ENCODE measurements around the gene SERTAD1. TPM values are rescaled to one million over a fixed set of nuclear protein-coding genes. Genes with fewer than 3 reads are reported as not detected.

Gene SERTAD1
- total RNA-seq, 1 donor from 2014 or later, result 22.9 TPM

DNA sequence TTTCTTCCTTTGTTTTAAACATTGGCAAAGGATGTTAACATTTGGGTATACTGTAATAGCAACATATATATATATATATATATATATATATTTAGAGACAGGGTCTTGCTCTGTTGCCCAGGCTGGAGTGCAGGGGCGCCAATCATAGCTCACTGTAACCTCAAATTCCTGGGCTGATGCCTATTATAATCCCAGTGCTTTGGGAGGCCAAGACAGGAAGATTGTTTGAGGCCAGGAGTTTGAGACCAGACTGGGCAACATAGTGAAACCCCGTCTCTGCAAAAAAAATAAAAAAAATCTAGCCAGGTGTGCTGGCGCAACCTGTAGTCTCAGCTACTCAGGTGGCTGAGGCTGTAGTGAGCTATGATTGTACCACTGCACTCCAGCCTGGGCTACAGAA, 34.4 kb upstream of the SERTAD1 start:
- H3K27ac ChIP-seq (ENCODE audit: low read depth, low read length), result no peak overlapping the region
- no peaks in the 10 kb centered on the region for H3K79me2 ChIP-seq (ENCODE audit: insufficient read depth, low read length)
- FAIRE-seq (no peak), DNase-seq (ENCODE audit: low read depth) (no peak)
- H3K4me2 ChIP-seq (ENCODE audit: low read length), result no peak overlapping the region
- H4K20me1 ChIP-seq (ENCODE audit: insufficient read depth, low read length), result no peaks in the 10 kb centered on the region
- Mint-ChIP-seq H3K4me3 (ENCODE audit: unreplicated experiment) (no peak overlapping the region), H3K36me3 (ENCODE audit: low read depth, unreplicated experiment) (no peaks in the 10 kb centered on the region), H3K27me3 (ENCODE audit: low read depth, unreplicated experiment) (no peaks in the 10 kb centered on the region), H3K4me1 (ENCODE audit: low read depth, unreplicated experiment) (peaks cover 7% of the 10 kb centered on the region), H3K9me3 (ENCODE audit: unreplicated experiment) (no peaks in the 10 kb centered on the region), H3K27ac (ENCODE audit: unreplicated experiment) (no peak overlapping the region)
- peaks cover 13% of the 10 kb centered on the region for H3K4me1 ChIP-seq (ENCODE audit: insufficient read depth, low read length)
- no peaks in the 10 kb centered on the region for H3K36me3 ChIP-seq (ENCODE audit: insufficient read depth, low read length)
- no peak overlapping the region for H2AFZ ChIP-seq (ENCODE audit: low read depth, low read length)
- H3K4me3 ChIP-seq (ENCODE audit: insufficient read depth, low read depth, low read length), result no peak overlapping the region
- H3K9me3 ChIP-seq (ENCODE audit: insufficient read depth, low read depth, low read length), result no peaks in the 10 kb centered on the region
- no peaks in the 10 kb centered on the region for H3K27me3 ChIP-seq (ENCODE audit: insufficient read depth, low read length)
- no peak overlapping the region for H3K9ac ChIP-seq (ENCODE audit: low read length)
- no peak for TF ChIP-seq EZH2 (IDR thresholded peaks at IDR 0.05; ENCODE audit: insufficient read depth, low read length)
- TF ChIP-seq, protein P1, sequence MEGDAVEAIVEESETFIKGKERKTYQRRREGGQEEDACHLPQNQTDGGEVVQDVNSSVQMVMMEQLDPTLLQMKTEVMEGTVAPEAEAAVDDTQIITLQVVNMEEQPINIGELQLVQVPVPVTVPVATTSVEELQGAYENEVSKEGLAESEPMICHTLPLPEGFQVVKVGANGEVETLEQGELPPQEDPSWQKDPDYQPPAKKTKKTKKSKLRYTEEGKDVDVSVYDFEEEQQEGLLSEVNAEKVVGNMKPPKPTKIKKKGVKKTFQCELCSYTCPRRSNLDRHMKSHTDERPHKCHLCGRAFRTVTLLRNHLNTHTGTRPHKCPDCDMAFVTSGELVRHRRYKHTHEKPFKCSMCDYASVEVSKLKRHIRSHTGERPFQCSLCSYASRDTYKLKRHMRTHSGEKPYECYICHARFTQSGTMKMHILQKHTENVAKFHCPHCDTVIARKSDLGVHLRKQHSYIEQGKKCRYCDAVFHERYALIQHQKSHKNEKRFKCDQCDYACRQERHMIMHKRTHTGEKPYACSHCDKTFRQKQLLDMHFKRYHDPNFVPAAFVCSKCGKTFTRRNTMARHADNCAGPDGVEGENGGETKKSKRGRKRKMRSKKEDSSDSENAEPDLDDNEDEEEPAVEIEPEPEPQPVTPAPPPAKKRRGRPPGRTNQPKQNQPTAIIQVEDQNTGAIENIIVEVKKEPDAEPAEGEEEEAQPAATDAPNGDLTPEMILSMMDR (IDR thresholded peaks at IDR 0.05; ENCODE audit: insufficient read depth, low read depth, low read length), result no peak

GRCh38 chr19:40458597-40458974, 32.8 kb upstream of the SERTAD1 start:
- no peaks in the 10 kb centered on the region for H3K79me2 ChIP-seq (ENCODE audit: insufficient read depth, low read length)
- H4K20me1 ChIP-seq (ENCODE audit: insufficient read depth, low read length), result no peaks in the 10 kb centered on the region
- no peak overlapping the region for H3K27ac ChIP-seq (ENCODE audit: low read depth, low read length)
- FAIRE-seq (no peak), DNase-seq (ENCODE audit: low read depth) (no peak)
- Mint-ChIP-seq H3K36me3 (ENCODE audit: low read depth, unreplicated experiment) (no peaks in the 10 kb centered on the region), H3K27ac (ENCODE audit: unreplicated experiment) (no peak overlapping the region), H3K9me3 (ENCODE audit: unreplicated experiment) (no peaks in the 10 kb centered on the region), H3K4me1 (ENCODE audit: low read depth, unreplicated experiment) (no peaks in the 10 kb centered on the region), H3K27me3 (ENCODE audit: low read depth, unreplicated experiment) (no peaks in the 10 kb centered on the region), H3K4me3 (ENCODE audit: unreplicated experiment) (no peak overlapping the region)
- no peak overlapping the region for H3K4me3 ChIP-seq (ENCODE audit: insufficient read depth, low read depth, low read length)
- H2AFZ ChIP-seq (ENCODE audit: low read depth, low read length), result no peak overlapping the region
- no peaks in the 10 kb centered on the region for H3K9me3 ChIP-seq (ENCODE audit: insufficient read depth, low read depth, low read length)
- no peaks in the 10 kb centered on the region for H3K36me3 ChIP-seq (ENCODE audit: insufficient read depth, low read length)
- H3K9ac ChIP-seq (ENCODE audit: low read length), result no peak overlapping the region
- no peaks in the 10 kb centered on the region for H3K27me3 ChIP-seq (ENCODE audit: insufficient read depth, low read length)
- TF ChIP-seq EZH2 (IDR thresholded peaks at IDR 0.05; ENCODE audit: insufficient read depth, low read length), result no peak
- TF ChIP-seq, protein P1 (IDR thresholded peaks at IDR 0.05; ENCODE audit: insufficient read depth, low read depth, low read length), result no peak
- no peak overlapping the region for H3K4me2 ChIP-seq (ENCODE audit: low read length)
- H3K4me1 ChIP-seq (ENCODE audit: insufficient read depth, low read length), result no peaks in the 10 kb centered on the region

DNA sequence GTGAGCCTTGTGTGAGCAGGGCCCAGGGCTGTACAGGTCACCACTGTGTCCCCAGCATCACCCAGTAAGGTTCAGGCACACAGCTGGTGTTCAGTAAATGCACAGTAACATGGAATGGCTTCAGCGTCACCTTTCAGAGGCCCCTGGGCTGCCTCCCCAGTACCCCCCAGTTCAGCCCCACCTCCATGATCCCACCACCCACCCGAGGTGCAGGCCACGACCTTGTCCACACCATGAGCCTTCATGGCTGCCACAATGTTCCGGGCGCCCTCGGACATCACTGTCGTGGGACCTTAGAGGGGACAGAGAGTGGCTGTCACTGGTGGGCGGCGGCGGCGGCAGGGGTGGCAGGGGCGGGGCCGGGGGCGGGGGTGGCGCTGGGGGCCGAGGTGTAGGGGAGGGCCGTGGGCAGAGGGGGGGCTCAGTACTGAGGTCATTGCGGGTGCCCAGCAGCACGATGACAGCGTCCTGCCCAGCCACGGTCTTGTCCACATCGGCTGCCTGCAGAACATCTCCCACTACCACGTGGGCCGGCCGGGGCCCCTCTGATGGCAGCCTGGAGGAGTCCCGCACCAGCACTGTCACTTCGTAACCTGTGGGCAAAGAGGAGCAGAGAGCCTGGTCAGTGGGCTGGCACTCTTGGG, 32.3 kb upstream of the SERTAD1 start:
- TF ChIP-seq, protein P1 (IDR thresholded peaks at IDR 0.05; ENCODE audit: insufficient read depth, low read depth, low read length), result no peak
- no peak for TF ChIP-seq EZH2 (IDR thresholded peaks at IDR 0.05; ENCODE audit: insufficient read depth, low read length)
- Histone ChIP-seq H3K4me3 (ENCODE audit: insufficient read depth, low read depth, low read length) (no peak overlapping the region), H2AFZ (ENCODE audit: low read depth, low read length) (no peak overlapping the region), H3K4me2 (ENCODE audit: low read length) (no peak overlapping the region), H3K27ac (ENCODE audit: low read depth, low read length) (no peak overlapping the region), H3K9me3 (ENCODE audit: insufficient read depth, low read depth, low read length) (no peaks in the 10 kb centered on the region), H3K27me3 (ENCODE audit: insufficient read depth, low read length) (no peaks in the 10 kb centered on the region), H3K9ac (ENCODE audit: low read length) (no peak overlapping the region), H3K4me1 (ENCODE audit: insufficient read depth, low read length) (no peaks in the 10 kb centered on the region), H3K36me3 (ENCODE audit: insufficient read depth, low read length) (no peaks in the 10 kb centered on the region), H4K20me1 (ENCODE audit: insufficient read depth, low read length) (no peaks in the 10 kb centered on the region), H3K79me2 (ENCODE audit: insufficient read depth, low read length) (no peaks in the 10 kb centered on the region)
- DNase-seq (ENCODE audit: low read depth) (no peak), FAIRE-seq (no peak)
- H3K27ac Mint-ChIP-seq (ENCODE audit: unreplicated experiment), result no peak overlapping the region
- H3K9me3 Mint-ChIP-seq (ENCODE audit: unreplicated experiment), result no peaks in the 10 kb centered on the region
- H3K27me3 Mint-ChIP-seq (ENCODE audit: low read depth, unreplicated experiment), result no peaks in the 10 kb centered on the region
- no peaks in the 10 kb centered on the region for H3K4me1 Mint-ChIP-seq (ENCODE audit: low read depth, unreplicated experiment)
- H3K36me3 Mint-ChIP-seq (ENCODE audit: low read depth, unreplicated experiment), result no peaks in the 10 kb centered on the region
- no peak overlapping the region for H3K4me3 Mint-ChIP-seq (ENCODE audit: unreplicated experiment)

Data from astrocyte (in vitro differentiated cells and primary cell).